Left ventricle myocardium superior (tissue), 1 donor: Measurements from ENCODE around the gene FOSL1. TPM values are rescaled to one million over a fixed set of nuclear protein-coding genes. Genes with fewer than 3 reads are reported as not detected.

Experiments used
- ATAC-seq: fragments of 200-7000 bp; cut with Tn5 transposase; one replicate; pipeline ENCODE4 v1.9.1; 2020; ENCODE audit warnings: mild to moderate bottlenecking, moderate library complexity
- DNase-seq: peaks from one replicate; pipeline ENCODE4 v3.0.0-alpha.2; 2020
- intact Hi-C: fragments of 100-400 bp; cut with micrococcal nuclease; formaldehyde crosslinking; loops from one replicate; pipeline ENCODE4 v1.11.0; 2022
- total RNA-seq: library from RNA; stranded (reverse); fragmentation: NEBNext Ultra II Directional; extraction: Animal tissue kit (Norgen Biotek cat#: 25700); gene quantifications from one replicate; pipeline ENCODE4 v1.2.1, GENCODE V29; 2021
- donor health status: DM: no; HTN: yes; CAD: no; lungs with severe emphysema.

Gene FOSL1
- total RNA-seq, 1 donor from 2014 or later, result 0.32 TPM

- intact Hi-C loops, result no loop called here
- peak; percentile 6 for DNase-seq
- no peak for ATAC-seq
These were observed 31.3 kb downstream of the FOSL1 start for GRCh38 chr11:65868907-65869306.

GRCh38 chr11:65868076-65868667, 32.0 kb downstream of the FOSL1 start:
- DNase-seq (peak; percentile 33), ATAC-seq (no peak)
- intact Hi-C loops, result no loop called here

- DNase-seq (peak; percentile 46), ATAC-seq (no peak)
- intact Hi-C loops, result no loop called here
These were observed 32.7 kb downstream of the FOSL1 start for GRCh38 chr11:65867284-65868071.

GRCh38 chr11:65866509-65867283, 33.5 kb downstream of the FOSL1 start:
- no peak for ATAC-seq
- peak; percentile 33 for DNase-seq
- intact Hi-C loops, result no loop called here

GRCh38 chr11:65865550-65866172, 34.5 kb downstream of the FOSL1 start:
- intact Hi-C loops, result no loop called here
- ATAC-seq (no peak), DNase-seq (peak; percentile 24)

GRCh38 chr11:65864706-65865471, 35.3 kb downstream of the FOSL1 start:
- no peak for ATAC-seq
- peak; percentile 24 for DNase-seq
- intact Hi-C loops, result no loop called here

- intact Hi-C loops, result no loop called here
- peak; percentile 21 for DNase-seq
These were observed 36.1 kb downstream of the FOSL1 start for GRCh38 chr11:65863889-65864705.

GRCh38 chr11:65862941-65863888, 37.0 kb downstream of the FOSL1 start:
- intact Hi-C loops, result no loop called here
- ATAC-seq (no peak), DNase-seq (peak; percentile 44)

More at GRCh38 chr11:65863889-65864705, 36.1 kb downstream of the FOSL1 start:
- ATAC-seq, result no peak

GRCh38 chr11:65862191-65862735, 37.9 kb downstream of the FOSL1 start:
- ATAC-seq, result no peak
- intact Hi-C loops, result no loop called here
- DNase-seq, result peak; percentile 29

- ATAC-seq (no peak), DNase-seq (no peak)
- intact Hi-C loops, result no loop called here
These were observed 38.5 kb downstream of the FOSL1 start for GRCh38 chr11:65861533-65862183.

- DNase-seq (peak; percentile 41), ATAC-seq (no peak)
- intact Hi-C loops, result no loop called here
These were observed 39.1 kb downstream of the FOSL1 start for GRCh38 chr11:65861165-65861505.

- DNase-seq, result peak; percentile 98
- peak; percentile 73 for ATAC-seq
- intact Hi-C loops, result no loop called here
These were observed 39.7 kb downstream of the FOSL1 start, which contains the start of gene MUS81 for GRCh38 chr11:65860278-65861164. Gene MUS81 (plus strand): TSS chr11:65860433. CDS start chr11:65860754, 321 bp downstream.

- DNase-seq, result no peak
These were observed 40.3 kb downstream of the FOSL1 start for GRCh38 chr11:65859812-65860277.

GRCh38 chr11:65859095-65859811, 40.9 kb downstream of the FOSL1 start:
- intact Hi-C loops, result no loop called here
- peak; percentile 79 for ATAC-seq

More at GRCh38 chr11:65859812-65860277, 40.3 kb downstream of the FOSL1 start:
- intact Hi-C loops, result no loop called here
- no peak for ATAC-seq

More at GRCh38 chr11:65859095-65859811, 40.9 kb downstream of the FOSL1 start:
- peak; percentile 100 for DNase-seq
